OCI-M2 (cell line): ENCODE data around the gene PACS1.

ENCODE experiments used
- DNase-seq: peaks from one replicate; lab custom pipeline; 2025; ENCODE audit not compliant: unreplicated experiment; lab: John Stamatoyannopoulos, UW

PACS1 gene

DNA sequence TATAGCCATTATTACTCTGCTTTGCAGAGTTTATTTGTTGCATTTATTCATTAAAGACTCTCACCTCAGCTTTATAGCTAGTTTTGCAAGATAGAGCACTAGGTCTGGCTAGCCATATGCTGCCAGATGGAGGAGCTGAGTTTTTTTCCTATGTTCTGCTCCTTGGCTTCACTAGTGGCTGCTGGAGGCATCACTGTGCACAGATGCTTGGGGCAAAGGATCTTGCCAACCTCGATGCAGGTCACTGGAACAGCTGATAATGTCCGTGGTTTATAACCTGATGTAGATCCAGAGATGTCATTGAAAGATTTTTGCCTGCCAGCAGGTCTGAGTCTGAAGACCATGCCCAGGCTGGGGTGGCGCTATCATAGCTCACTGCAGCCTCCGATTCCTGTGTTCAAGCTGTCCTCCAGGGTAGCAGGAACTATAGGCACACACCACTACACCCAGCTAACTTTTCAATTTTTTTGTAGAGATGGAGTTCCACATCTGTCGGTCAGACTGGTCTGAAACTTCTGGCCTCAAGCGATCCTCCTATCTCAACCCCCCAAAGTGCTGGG is 63.2 kb downstream of the PACS1 start:
- no peak for DNase-seq

DNA sequence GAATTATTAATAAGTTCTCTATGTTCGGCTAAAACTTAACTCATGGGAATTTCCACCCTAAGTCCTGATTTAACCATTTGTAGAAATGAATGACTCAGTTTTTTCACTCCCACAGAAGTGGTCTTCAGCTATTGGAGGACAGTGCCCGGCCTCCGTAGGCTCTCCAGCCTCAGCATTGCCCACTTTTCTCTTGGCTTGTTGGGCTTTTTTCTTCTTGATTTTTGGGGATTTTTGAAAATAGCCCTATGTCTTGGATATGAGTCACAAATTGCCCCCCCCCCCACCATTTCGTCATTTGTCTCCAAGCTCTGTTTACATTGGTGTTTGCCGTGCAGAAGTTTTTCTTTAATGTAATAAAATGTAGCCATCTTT is 66.7 kb downstream of the PACS1 start:
- no peak for DNase-seq

DNA sequence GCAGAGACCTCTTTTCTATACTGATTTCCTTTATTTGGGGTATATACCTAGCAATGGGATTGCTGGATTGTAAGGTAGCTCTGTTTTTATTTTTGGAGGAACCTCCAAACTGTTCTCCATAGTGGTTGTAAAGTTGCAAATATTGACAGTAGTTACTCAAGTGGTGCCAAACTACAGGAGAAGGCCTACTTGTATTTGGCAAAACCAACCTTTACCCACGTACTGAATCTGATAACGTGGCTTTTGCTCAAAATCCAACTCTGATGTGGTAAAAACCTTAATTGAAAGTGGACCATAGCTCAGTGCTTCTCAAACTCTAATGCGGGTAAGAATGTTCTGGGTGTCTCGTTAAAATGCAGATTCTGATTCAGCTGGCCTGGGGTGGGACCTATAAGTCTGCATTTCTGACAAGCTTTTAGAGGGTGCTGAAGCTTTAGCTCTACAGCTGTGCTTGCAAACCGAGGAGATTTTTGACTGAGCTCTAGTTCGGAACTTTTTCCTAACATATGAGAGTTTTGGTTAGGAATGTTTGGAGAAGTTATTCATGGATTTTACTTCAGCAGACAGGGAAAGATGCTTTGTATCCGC is 69.8 kb downstream of the PACS1 start:
- DNase-seq: no peak

DNA sequence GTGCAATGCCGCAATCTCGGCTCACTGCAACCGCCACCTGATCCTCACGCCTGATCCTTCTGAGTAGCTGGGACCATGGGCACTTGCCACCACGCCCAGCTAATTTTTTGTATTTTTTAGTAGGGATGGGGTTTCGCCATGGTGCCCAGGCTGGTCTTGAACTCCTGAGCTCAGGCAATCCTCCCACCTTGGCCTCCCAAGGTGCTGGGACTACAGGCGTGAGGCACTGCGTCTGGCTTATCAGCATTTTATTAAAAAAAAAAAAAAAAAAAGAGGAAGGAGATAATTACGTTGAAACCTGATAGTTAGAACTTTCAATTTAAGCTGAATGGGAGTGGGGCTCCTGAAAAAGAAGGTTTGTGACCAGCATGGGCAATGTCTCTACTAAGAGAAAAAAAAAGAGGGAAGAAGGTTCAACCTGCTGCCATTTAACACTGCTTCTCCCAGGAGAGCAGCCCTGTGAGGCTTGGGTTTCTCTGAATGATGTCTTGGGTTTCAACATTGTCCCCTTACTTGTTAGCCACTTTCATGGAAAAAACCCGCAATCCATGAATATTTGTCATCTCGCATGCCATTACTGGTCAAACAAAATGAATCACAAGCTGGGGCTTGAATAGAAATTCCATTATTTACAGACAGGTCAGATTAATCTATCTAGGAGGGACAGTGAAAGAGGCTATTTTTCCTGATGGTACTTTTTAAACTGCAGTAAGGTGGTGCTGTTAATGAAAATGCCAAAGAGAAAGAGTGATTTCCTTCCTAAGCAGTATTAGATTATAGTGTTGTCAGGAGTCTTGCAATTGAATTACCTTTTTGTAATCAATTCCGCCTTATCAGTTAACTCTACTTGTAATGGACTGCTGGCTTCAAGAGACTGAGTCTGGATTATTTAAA is 72.5 kb downstream of the PACS1 start:
- DNase-seq: no peak

DNA sequence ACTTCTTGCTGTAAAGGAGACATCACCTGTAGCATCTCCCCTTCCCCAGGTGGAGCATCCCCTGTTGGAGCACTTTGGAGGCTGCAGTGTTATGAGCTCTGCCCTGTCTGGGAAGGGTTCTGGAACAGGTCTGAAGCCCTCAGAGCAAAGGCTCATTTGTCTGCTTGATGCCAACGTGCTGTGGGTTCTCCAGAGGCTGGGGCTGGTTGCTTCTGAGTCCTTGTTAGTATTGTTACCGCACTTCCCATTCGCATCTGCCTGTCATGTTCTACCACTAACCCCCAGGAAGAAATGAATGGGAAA is 73.1 kb downstream of the PACS1 start:
- DNase-seq: no peak

DNA sequence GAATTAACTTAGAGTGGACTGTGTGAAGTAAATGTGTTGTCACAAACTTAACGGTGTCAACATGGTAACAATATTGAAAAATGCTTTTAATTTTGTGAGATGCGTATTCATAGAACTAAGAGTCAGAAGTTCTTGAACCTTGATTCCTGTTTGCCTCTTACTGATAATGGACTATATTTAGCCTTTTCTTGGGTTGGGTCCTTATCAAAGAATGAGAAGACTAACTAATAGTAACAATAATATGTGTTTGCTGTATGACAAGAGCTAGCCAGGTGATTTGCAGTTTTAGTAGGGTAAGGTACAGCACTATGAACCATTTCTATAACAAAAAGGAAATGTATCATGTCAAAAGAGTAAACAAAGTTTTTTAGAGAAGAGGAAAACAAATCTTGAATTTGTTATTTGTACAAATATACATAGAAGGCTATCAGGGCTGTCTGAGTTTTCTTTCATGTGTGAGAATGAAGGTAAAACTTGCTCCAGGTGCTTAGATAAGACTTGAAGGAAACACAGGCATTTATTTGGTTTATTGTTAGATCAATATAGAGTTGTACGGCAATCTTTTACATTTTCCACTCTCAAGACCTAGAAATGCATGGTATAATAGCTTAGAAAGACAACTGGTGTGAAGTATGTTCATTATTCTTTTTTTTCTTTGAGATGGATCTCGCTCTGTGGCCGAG is 74.1 kb downstream of the PACS1 start:
- no peak for DNase-seq

DNA sequence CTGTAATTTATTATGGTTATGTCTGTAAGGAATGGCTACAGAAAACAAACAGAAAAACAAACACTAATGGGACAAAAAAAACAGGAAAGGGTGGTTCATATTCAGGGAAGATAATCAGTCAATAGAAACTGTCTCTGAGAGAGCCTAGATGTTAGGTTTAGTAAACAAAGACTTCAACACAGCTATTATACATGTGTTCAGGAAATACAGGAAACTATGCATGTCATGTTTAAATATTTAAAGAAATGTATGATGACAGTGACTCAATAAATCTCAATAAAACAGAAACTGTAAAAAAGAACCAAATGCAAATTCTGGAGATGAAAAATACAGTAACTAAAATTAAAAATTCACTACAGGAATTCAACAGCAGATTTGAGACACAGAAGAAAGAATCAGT is 76.0 kb downstream of the PACS1 start:
- no peak for DNase-seq

DNA sequence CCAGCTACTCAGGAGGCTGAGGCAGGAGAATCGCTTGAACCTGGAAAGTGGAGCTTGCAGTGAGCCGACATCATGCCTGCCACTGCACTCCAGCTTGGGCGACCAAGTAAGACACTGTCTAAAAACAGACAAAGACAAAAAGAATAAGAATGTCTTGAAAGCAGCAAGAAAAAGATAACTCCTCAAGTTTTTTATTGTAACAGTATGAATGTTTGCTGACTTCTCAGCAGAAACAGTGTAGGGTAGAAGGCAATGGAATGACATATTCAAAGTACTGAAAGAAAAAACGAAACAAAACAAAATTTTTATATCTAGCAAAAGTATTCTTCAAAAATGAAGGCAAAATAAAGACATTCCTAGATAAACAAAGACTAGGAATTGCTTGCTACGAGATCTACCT is 76.9 kb downstream of the PACS1 start:
- DNase-seq: no peak

DNA sequence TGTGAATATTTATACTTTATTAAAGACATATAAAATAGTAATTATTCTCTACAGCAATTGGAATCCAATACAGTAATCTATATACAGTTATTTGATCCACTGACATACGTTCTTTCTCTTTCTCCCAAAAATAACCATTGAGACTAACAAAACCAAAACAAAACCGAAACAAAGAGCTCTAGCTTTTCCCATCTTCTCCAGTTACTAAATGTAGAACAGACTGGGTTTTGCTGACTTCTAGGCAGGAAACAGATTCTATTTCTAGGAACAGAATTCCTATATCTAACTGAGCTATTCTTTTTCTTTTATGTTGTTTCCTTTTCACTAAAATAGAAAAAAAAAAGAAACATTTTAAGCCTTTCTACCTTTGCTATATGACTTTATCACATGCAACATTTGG is 80.1 kb downstream of the PACS1 start:
- no peak for DNase-seq

DNA sequence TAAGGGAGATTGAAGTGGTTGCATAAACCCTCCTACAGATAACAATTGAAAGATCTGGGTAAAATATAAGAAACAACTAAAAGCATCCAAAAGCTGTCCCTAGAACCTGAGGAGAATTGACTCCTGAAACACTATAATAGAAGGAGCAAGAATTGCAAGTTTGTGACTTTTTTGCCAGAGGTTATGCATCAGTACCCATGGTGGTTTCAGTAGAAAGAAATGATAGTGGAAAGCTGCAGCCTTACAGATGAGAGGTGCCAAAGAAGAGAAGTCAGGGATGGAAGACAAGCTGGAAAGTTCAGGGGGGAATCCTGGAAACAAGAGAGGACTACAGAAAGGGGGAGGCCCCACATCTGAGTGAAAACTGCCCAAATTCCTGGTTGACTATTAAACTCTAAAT is 80.7 kb downstream of the PACS1 start:
- no peak for DNase-seq

DNA sequence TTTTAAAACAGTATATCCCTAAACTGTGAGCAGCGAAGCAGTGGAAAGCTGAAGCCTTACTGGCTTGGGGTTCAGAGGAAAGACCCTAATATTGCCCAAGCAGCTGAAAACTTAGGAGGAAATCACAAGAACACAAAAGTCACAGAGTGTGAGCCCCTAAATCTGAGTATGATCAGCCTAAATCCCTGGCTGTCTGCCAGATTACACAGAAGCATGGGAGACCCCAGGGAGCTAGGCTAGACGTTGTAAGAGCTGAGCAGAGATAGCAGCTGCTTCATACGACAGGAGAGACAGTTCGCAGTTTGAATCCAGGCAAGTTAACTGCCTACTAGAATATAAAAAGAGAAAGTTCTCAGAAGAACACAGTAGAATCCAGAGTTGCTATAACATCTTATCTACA is 81.2 kb downstream of the PACS1 start:
- DNase-seq: no peak

DNA sequence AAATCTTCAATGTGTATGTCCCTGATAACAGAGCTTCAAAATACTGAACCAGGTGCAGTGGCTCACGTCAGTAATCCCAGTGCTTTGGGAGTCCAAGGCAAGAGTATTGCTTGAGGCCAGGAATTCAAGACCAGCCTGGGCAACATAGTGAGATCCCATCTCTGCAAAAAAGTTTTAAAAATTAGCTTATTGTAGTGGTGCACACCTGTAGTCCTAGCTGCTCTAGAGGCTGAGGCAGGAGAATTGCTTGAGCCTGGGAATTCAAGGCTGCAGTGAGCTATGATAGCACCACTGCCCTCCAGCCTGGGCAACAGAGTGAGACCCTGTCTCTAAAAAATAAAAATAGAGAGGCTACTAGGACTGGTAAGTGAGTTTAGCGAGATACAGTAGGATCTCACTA is 84.0 kb downstream of the PACS1 start:
- no peak for DNase-seq

DNA sequence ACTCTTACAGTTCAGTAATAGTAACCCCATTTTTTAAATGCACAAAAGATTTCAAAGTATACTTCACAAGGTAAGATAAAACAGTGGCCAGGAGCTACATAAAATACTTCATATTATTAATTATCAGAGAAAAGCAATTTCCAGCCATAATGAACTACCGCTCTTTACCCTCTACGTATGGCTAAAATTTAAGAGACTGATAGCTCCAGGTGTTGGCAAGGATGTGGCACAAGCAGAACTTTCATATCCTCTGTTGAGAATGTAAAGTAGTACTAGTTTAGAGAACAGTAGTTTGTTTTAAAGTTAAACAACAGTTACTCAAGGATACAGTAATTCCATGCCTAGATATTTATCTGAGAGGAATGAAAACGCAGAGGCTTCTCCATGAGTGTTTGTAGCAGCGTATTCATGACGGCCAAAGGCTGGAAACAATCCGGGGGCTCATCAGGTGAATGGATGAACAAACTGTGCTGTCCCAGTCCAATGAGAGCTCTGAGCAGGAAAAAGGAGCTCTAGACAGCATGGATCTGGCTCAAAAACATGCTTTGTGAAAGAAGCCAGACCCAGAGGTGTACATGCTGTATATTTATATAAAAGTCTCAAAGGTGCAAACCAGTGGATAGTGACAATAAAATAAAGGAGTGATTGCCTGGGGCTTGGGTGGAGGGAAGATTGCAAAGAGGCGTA is 85.5 kb downstream of the PACS1 start:
- no peak for DNase-seq

DNA sequence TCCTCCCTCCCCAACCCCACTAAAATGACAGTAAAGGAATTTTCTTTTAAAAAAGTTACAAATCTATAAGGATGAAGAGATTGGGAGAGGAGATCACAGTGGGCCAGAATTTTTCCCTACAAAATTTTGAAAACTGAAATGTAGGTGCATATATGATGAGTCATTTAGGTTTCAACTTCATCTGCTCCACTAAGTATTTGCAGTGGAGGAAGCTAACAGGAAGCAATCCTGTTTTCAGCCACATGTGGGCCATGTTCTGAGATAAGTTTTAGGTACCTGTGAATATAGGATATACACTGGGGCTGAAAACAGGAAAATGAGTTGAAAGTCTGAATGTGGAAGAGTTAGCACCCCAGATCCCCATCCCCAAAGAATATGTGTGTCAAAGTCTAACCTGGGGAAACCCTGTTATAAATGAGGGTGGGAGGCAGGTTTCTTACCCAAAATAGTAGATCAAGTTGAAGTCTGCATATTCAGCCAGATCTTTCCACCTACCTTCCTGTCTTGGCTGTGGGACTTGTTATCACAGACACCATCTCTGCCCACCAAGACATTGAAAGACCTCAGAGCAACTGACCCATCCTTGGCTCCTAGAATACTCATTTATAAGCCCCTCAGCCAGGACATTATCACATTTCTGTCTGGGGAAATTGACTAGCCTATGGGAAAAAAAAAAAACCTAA is 87.3 kb downstream of the PACS1 start:
- DNase-seq: no peak

DNA sequence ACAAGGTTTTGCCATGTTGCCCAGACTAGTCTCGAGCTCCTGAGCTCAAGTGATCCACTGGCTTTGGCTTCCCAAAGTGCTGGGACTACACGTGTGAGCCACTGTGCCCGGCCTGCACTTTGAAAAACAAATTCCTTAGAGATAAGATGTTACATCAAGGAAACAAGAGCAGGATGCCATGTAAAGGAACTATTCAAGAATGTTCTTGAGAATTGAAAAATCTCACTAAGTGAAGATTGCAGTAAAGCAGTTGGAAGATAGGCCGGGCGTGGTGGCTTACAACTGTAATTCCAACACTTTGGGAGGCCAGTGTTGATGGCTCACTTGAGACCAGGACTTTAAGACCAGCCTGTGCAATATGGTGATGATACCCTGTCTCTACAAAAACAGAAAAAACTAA is 88.1 kb downstream of the PACS1 start:
- no peak for DNase-seq

DNA sequence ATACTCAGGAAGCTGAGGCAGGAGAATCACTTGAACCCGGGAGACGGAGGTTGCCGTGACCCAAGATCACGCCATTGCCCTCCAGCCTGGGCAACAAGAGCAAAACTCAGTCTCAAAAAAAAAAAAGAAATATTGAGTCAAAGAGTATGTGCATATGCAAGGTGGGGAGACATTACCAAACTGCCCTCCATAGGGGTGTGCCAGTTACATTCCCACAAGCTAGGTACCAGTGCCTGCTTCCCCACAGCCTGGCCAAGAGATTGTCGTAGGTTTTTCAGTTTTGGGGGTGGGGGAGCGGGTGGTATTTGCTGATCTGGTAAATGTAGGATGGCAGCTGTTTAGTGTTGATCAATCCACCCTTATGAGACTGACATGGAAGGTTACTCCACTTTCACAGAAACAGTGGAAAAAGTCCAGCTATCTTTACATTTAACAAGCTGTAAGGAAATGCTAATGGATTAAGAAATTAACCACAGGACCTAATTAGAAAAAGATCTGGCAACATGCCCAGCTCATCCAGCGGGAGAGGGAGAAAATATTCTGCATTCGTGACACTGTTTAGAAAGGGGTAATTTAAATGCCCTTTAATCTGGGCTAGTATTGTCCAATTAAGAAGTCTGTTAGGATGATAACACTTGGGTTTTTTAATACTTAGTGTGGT is 89.4 kb downstream of the PACS1 start:
- no peak for DNase-seq

DNA sequence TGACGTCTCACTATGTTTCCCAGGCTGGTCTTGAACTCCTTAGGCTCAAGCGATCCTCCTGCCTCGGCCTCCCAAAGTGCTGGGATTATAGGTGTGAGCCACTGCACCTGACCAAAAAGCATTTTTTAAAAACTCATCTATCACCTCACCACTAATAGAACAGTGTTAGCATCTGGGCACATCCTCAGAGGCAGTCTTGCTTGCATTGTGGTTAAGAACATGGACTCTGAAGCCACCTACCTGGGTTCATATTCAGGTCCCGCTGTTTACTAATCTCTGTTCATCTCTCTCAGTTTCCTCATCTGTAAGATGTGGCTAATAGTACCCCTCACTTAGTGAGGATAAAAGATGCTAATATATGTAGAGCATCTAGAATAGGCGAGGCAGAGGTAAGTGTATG is 90.6 kb downstream of the PACS1 start:
- DNase-seq: no peak

DNA sequence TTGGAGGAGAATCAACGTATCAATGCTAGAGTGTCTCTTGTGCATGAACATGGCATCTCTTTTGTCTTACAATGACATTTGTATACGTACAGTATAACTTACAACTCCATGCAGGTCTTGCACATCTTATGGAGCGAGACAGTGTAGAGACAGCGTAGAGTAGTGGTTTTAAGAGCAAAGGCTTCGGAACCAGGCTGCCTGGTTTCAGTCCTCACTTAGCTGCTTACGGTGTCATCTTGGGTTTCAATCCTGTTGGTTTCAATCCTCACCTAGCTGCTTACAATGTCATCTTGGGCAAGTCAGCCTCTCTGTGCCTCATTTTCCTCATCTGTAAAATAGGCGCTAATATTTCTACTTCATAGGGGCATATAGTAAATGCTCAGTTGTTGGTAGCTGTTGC is 98.2 kb downstream of the PACS1 start:
- DNase-seq: no peak

DNA sequence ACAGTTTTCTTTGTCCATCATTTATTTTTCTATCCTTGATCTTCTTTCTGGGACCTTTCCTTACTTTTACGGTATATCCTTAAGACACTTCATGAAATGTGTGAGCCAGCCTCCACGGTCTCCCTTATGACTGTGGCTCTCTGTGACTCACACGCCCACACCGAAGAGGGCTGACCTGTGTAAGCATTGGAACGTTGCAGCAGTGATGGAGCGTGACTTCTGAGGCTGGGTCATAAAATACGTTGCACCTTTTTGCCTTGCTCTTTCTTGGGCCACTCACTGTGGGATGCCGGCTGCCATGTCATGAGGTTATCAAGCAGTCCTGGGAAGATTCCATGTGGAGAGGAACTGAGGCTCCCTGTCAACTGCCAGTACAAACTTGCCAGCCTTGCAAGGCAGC is 102.1 kb downstream of the PACS1 start:
- no peak for DNase-seq

DNA sequence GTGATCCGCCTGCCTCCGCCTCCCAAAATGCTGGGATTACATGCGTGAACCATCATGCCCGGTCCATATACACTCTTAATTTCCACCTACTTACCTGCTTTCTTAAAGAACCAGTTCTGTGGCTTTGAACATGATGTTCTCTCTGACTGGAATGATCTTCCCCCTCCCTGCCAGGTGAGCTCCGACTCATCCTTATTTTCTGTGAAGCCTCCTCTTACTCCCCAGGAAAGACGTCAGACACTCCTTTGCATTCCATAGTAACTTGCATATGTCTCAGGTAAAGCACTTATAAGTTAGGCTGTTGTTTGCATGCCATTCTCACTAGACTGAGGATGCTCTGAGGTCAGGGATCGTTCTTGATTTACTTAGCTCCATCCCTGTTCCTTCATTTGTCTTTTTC is 106.6 kb downstream of the PACS1 start:
- DNase-seq: no peak

DNA sequence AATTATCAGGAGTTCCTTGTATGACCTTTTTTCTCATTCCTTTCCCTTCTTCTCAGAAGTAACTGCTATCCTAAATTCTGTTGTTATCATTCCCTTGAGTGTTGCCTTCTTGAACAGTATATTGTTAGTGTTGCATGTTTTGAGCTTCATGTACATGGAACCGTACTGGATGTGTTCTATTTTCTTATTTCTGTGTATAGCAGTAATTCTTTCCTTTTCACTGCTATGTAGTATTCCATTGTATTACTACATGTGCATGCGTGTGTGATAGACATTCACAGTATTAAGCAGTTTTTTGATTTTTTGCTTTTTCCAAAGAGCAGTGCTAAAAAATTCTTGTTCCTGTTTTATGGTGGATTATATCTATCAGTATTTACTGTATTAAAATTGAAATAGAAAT is 108.1 kb downstream of the PACS1 start:
- DNase-seq: no peak
